GM19395 (cell line): ENCODE measurements around the gene VILL.
"Not testable (repeated sequence)": the region's sequence is repeated elsewhere in the genome, so short reads cannot be mapped to it uniquely, and the experiment has no call there.

Experiments used
- ATAC-seq: cut with Tn5 transposase; IDR thresholded peaks from one replicate; pipeline ENCODE4 v1.9.1; 2021; ENCODE audit warnings: mild to moderate bottlenecking, moderate library complexity; ENCODE audit not compliant: unreplicated experiment

Gene VILL

GRCh38 chr3:37963016-37963415 is 27.6 kb upstream of the VILL start:
- ATAC-seq: no peak

GRCh38 chr3:37963635-37964034 is 27.0 kb upstream of the VILL start:
- no peak for ATAC-seq

GRCh38 chr3:37964146-37964545 is 26.4 kb upstream of the VILL start:
- ATAC-seq: no peak

- no peak for ATAC-seq
These were observed 25.9 kb upstream of the VILL start for GRCh38 chr3:37964716-37965115.

GRCh38 chr3:37967260-37967881 is 23.2 kb upstream of the VILL start:
- ATAC-seq: peak; percentile 80

GRCh38 chr3:37968199-37968598 is 22.4 kb upstream of the VILL start:
- ATAC-seq: no peak

GRCh38 chr3:37968813-37969595 is 21.6 kb upstream of the VILL start:
- no peak for ATAC-seq

GRCh38 chr3:37969596-37970100 is 20.9 kb upstream of the VILL start:
- no peak for ATAC-seq

GRCh38 chr3:37970802-37971201 is 19.8 kb upstream of the VILL start:
- no peak for ATAC-seq

- ATAC-seq: no peak
These were observed 19.1 kb upstream of the VILL start for GRCh38 chr3:37971467-37971866.

GRCh38 chr3:37972056-37972455 is 18.5 kb upstream of the VILL start:
- not testable (repeated sequence) for ATAC-seq

GRCh38 chr3:37973246-37974054 is 17.1 kb upstream of the VILL start:
- no peak for ATAC-seq

- ATAC-seq: peak; percentile 85
These were observed 16.2 kb upstream of the VILL start for GRCh38 chr3:37974121-37975083.

- ATAC-seq: no peak
These were observed 10.8 kb upstream of the VILL start for GRCh38 chr3:37979541-37980461.

GRCh38 chr3:37980462-37981347 is 9.9 kb upstream of the VILL start:
- no peak for ATAC-seq

- no peak for ATAC-seq
These were observed 9.3 kb upstream of the VILL start for GRCh38 chr3:37981348-37981664.

- ATAC-seq: no peak
These were observed 8.3 kb upstream of the VILL start for GRCh38 chr3:37982331-37982730.

- no peak for ATAC-seq
These were observed 6.5 kb upstream of the VILL start for GRCh38 chr3:37984051-37984450.

- ATAC-seq: no peak
These were observed 6.0 kb upstream of the VILL start for GRCh38 chr3:37984596-37984995.
